ENCODE results near the gene SLC29A2.
A peak's percentile ranks its signal among the peaks of the same experiment; 100 is the strongest.

SLC29A2 gene

DNA sequence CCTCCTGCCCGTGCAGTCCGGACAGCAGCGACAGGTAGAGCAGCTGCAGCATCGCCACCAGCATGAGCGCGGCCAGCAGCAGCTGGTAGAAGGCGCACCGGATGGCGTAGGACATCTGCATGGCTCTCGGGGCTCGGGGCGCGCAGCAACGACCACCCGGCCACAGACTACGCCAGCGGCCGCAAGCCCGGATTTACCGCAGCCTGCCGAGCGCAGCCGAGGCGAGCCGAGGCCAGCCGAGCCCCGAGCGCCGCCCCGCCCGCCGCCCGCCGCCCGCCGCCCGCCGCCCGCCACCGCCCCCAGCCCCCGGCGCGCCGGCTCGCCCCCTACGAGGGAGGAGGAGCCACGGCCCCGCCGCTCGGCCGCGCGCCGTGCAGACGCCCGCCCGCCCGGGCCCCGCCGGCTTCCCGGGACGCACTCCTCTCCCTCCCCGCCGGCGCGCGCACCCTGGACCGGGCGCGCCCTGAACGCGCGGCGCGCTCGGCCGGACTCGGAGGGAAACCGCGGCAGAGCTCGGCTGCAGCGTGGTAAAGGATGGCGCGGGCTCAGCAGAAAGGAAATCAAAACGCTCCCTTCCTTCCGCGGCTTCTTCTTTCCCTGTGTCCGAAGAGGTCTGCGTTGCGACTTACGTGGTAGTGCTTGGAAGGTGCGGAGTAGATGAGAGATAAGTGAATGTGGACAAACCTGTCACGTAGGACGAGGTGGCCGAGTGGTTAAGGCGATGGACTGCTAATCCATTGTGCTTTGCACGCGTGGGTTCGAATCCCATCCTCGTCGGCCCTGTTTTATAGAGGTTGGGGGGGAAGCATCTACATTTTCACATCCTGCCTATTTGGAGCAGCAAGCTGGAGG is 23.9 kb downstream of the SLC29A2 start, which contains the start of gene B4GAT1:
B4GAT1 (minus strand) TSS at position 205 of the 852 bp plus-strand sequence; CDS start at position 121, 84 bp downstream.
- DNase-seq (ENCODE audit: low read depth): peak; percentile 63

DNA sequence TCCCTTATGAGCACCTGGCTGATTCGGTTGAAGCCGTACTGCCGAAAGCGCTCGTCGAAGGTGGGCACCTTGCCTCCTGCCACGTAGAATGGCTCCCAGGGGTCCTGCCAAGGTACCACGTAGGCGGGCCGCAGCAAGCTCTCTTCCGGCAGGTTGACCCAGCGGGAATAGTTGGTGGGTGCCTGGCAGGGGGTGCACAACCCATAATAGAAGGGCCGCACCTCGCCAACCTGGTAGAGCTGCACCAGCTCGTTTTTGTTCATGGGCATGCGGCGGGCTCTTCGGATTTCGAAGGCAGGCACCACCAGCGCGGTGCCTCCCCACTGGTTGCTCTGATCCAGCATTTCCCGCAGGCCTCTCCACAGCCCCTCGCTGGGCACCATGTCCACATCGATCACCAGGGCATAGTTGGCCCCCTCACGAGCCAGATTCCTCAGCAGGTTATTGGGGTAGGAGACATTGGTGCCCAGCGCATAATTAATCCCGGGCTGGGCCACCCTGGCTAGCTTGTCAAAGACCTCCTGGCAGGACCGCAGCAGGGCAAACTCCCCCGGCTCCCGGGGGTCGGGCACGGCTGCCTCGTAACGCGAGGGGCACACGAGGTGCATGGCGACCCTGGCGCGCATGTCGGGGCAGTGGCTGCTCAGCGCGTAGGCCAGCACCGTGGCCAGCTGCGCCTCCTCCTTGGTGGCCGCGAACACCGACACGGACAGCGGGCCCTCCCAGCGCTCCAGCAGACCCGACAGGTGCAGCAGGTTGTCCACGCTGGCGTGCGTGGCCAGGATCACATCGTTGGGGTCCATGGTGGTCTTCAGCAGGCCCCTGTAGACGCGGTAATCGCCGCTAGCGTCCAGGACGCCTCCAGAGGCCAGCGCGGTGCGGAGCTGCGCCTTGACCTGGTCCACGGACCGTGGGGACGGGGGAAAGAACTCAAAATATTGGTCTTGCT is 24.8 kb downstream of the SLC29A2 start:
- no peak for DNase-seq (ENCODE audit: low read depth)

DNA sequence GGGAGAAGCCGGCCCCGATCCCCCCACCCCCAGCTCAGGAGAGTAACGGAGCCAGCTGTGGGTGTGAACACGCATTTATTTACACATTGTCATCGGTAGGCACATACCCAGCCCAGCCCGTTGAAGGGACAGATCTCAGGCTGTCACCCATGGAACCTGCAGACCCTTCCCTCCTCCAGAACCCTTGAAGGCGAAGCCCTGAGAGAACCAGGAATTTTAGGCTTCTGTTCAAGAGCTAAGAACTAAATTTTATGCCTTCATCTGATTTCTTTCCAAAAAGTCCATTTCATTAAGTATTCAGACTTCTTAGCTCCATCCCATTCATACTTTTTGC is 26.3 kb downstream of the SLC29A2 start:
- DNase-seq (ENCODE audit: low read depth): no peak

DNA sequence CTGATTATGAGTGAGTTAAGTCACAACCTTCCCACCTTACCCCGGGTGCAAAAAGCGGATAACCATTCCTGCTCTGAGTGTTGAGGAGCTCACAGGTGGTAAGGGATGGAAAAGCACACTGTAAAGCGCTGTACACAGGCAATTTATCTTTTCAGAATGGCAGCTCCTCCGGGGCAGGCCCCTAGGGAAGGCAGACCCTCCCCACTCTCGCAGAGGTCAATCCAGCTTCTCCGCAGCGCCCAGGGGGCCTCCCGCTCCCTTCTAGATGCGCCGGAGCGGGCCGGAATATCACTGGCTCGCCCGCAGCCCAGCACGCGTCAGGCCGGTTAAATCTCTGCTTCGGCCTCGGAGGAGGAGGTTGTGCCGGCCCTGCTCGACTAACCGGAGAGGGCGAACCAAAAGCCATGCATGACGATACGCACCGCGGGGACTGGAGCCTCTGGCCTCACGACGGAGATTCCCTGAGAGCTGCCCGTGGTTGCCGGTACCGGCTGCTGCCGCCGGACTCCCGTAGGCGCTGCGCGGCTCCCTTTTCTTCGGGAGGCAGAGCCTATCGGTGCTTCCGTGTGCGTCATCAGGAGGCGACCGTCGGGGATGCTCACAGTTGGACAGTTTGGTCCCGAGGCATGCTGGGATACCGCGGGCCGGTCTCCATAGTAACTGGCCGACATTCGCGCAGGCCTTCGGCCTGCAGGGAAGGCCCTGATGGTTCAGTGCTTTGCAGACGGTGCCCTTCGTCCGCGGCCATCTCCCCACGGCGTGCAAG is 26.8 kb downstream of the SLC29A2 start, which contains the start of gene BRMS1:
BRMS1 (minus strand) TSS at position 555 of the 766 bp plus-strand sequence. CDS start 2,870 bp downstream, outside the sequence.
- DNase-seq (ENCODE audit: low read depth): peak; percentile 97

DNA sequence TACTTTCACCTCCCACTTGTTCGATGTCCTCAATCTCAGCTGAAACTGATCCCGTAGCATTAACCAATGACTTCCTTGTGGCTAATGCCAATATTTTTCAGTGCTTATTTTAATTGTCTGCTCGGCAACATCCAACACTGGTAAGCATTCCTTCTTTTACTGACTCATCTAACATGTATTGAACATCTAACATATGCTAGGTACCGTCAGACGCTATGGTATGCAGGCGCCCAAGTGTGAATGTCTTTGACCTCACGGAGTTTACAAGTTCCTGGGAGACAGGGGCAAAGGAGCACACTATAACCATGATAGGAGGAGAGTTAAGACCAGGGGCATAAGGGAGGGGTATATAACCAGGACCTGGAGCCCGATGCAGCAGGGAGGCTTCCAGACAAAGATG is 28.4 kb downstream of the SLC29A2 start:
- no peak for DNase-seq (ENCODE audit: low read depth)

DNA sequence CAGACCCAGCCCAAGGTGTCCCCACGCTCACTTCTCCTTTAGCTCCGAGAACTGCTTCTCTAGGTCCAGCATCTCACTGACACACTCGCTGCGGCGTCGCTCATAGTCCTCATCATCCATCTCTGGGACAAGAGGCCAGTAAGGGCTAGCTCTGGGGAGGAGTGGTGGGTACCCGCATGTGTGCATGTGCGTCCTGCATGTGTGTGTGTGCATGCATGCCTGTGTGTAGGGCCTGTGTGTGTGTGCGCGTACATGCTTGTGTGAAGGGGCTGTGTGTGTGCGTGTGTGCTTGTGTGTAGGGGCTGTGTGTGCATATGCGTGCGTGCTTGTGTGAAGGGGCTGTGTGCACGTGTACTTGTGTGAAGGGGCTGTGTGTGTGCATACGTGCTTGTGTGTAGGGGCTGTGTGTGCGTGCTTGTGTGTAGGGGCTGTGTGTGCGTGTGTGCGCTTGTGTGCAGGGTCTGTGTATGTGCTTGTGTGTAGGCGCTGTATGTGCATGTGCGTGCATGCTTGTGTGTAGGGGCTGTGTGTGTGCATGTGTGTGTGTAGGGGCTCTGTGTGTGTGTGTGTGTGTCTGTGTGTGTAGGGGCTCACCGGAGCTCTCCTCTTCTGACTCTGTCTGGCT is 29.9 kb downstream of the SLC29A2 start:
- DNase-seq (ENCODE audit: low read depth): no peak

DNA sequence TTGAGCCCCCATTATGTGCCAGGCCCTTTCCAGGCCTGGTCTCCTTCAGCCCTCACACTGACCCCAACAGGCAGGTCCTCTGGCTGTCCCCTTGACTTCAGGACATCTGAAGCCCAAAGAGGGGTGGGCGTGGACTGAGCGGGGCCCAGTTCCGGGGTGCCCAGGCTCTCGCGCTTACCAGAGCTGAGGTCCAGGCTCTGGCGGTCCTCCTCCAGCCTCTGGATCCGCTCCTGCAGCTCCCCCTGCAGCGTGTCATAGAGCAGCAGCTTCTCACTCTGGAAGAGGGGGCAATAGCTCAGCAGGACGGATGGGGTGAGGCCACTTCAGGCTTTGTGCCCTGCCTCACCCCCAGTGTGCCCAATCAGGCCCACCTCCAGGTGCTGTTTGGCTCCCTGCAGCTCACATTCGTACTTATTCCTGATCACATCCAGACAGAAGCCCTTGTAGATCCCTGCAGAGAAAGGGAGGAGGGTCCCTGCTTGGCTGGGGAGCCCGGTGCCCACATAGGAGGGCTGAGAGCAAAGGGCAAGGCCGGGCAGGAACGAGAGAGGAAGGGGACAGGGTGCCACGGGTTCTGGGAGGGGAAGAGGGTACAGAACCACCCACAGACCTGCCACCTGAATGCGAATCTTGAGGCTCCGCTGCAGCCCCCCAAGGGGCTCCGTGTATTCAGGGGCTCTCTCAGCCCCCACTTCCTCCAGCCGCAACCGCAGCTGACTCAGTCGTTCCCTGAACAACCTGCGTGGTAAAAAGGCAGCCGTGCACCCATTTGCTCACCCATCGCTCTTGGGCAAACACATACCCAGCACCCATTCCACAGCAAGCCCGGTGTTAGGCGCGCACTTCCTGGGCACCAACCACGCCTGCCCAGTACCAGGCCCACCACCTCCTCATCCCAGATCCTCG is 30.7 kb downstream of the SLC29A2 start:
- no peak for DNase-seq (ENCODE audit: low read depth)

DNA sequence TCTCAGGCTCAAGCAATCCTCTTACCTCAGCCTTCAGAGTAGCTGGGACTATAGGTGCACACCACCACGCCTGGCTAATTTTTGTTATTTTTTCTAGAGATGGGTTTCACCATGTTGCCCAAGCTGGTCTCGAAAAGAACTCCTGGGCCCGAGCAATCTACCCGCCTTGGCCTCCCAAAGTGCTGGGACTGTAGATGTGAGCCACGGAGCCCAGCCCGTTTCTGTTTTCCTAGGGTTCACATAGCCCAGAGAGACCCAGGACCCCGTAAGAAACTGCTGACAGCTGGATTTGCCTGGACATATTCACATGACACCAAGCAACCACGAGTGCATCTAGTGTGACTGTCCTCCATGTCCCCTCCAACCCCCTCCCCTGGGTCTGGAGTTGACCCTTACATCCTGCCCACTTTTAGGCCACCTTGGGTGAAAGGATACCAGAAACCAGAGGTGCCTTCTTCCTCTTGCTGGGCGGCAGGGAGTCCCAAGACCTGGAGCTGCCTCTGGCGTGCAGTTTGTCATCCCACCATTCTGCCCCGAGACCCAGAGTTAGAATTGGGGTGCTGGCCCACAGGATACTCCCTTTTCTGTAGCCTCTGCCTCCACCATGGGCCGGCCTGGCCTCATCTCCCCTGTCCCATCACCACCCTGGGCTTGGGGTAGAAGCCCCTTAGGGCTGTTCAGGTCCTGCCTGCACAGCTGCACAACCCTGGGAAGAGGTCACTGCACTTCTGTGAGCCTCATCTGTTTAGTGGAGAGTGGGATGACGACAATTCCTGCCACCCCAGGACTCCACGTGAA is 31.7 kb downstream of the SLC29A2 start:
- DNase-seq (ENCODE audit: low read depth): no peak

DNA sequence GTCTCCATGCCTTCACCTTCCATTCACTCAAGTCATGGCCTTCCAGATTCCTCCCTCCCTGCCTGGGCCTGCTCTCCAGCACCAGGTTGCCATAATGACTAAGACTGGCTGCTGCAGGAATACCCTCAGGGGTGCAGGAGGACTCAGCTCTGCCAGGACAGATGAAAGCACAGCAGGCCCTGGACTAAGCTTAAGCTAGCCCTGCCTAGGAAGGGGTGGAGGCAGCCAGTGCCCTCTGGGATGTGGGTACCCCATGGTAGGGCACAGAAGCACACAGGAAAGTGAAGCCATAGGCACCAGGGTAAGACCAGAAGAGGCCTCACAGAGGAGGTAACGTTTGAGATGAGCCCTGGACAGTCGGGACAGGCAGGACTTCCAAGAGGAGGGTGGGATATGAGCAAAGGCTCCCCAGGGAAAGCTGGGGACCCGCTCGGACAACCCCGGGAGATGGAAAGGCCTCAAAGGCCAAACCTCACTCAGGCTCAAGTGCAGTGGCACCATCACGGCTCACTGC is 32.3 kb downstream of the SLC29A2 start:
- no peak for DNase-seq (ENCODE audit: low read depth)

DNA sequence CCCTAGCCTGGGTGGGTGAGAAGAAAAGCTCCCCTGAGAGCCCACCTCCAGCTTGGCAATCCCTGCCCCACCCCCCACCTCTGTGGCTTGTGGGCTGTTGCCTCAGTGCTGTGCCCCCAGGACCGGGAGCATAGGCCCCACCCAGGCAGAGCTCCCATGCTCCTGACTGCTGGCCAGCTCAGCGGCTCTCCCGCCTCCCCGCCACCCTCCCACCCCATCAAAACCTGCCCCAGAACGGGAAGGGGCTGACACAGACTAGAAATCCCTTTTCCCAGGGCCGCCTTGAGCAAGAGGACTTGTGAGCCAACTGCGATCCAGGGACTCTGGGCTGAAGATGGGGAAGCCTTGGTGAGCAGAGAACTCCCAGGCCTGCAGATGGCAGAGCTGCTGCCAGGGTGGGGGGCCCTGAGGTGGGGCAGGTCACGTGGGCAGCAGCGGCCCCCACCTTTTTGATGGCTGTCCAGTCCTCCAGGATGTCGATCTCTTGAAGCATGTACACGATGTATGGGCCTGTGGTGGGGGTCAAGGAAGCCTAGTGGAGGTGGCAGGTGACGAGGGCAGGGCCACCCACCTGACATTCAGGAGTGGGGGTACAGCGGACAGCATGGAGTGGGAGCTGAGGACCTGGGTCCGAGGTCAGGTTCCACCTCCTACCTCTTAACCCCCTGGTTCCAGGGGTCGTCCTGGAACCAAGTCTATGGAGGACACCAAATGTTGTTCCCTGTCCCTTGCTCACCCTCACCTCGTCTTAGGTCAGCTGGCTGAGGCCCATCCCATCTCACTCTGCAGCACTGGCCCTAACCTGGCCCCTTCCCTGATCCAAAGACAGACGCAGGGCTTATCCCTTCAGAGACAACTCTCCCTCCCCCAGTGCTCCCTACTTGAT is 33.0 kb downstream of the SLC29A2 start:
- DNase-seq (ENCODE audit: low read depth): no peak

DNA sequence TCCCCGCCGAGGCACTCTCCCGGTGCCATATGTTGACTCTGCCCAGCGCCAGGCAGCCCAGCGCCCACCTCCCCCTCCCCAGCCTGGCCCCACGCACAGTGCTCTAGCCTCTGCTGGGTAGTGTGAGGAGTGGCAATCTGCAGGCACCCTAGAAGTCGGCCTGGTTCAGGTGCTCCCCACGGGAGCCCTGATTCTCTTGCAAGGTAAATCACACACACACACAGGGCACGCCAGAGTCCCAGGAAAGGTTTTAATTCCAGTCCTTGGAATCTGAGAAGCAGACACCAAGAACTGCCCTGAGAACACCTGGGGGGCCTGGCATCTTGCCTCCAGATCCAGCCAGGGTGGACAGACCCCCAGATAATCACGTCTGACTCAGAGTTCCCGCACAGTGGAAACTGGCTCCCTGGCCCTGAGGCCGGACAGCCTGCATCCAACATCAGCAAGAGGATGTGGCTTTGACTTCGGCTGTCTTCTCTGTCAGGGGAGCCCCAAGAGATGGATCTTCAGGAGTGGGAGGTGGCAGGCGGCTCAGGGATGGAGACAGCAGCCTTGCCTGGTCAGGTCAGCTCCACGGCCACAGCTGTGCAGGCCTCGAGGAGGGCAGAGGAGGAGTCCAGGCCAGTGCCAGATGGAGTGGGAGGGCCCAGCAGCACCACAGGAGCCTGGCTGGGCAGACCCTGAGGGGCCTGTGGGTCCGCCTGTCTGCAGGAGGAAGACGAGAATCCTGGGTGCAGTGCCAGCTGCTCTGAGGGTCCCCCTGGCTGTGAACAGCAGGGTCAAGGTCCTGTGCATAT is 34.3 kb downstream of the SLC29A2 start:
- DNase-seq (ENCODE audit: low read depth): no peak

DNA sequence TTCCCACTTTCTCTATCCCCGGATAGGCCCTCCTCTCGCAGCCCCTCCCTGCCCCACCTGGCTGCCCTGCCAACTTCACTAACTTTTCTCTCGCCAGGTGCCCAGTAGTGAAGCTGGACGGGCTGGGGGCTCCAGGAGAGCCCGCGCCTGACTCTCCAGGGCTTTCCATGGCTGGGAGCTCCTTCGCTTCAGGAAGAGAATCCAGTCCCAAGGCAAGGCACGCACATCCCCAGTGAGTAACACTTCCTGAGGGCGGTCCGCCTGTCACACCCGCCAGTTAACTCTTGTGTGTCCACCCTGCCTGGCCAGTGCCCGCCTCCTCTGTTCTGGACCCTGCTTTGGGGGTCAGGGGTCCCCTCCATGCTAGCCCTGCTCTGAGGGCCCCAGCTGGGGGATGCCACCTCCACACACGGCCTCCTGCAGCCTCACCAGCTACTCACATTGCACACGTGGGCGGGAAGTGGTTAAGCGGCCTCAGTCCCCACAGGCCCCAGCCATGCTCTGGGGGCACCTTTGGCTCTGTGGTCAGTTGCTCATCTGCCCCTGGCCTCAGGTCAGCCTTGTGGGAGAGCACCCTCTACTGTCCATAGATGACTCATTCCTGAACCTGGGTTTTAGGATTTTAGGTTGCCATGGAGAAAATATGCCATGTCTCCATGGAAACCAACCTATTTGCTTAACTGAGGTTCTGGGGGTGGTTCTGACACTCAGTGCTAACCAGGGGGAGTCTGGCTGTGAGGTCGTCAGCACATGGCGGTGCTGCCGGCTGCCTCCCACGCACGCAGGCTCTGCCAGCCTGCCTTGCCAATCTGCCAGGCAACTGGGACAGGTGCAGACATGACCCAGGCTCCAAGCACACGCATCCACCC is 35.1 kb downstream of the SLC29A2 start, which contains the start of gene RIN1:
RIN1 (minus strand) TSS at position 201 of the 869 bp plus-strand sequence; CDS start at position 169, 32 bp downstream.
- DNase-seq (ENCODE audit: low read depth): peak; percentile 97

DNA sequence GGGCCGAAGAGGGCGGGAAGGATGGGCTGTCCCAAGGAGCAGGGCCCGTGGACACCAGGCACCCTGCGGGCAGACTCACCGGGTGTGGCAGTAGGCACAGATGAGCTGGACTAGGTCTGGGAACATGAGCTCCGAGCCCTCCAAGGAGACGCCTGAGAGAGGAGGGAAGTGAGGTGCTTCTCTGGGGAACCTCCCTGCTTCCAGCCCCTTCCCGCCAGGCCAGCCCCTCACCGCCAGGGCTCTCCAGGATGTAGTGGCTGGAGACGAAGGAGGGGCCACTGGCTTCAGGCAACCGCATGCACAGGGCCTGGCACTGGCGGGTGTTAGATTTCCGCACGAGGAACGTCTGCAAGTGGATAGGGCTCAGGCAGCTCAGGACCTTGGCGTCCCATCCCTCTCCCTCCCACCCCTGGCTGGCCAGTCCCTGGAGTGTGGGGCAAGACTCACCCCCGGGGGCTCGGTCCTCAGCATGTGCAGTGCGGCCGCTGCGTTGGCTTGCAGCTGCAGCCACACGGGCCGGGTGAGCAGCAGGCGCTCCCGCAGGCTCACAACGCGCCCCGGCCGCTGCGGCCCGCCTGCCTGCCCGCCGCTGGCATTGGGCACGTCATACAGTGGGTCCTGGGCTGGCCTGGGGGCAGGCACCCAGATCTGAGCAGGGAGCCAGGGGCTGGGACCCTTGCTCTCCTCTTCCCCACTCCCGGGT is 35.9 kb downstream of the SLC29A2 start:
- no peak for DNase-seq (ENCODE audit: low read depth)

DNA sequence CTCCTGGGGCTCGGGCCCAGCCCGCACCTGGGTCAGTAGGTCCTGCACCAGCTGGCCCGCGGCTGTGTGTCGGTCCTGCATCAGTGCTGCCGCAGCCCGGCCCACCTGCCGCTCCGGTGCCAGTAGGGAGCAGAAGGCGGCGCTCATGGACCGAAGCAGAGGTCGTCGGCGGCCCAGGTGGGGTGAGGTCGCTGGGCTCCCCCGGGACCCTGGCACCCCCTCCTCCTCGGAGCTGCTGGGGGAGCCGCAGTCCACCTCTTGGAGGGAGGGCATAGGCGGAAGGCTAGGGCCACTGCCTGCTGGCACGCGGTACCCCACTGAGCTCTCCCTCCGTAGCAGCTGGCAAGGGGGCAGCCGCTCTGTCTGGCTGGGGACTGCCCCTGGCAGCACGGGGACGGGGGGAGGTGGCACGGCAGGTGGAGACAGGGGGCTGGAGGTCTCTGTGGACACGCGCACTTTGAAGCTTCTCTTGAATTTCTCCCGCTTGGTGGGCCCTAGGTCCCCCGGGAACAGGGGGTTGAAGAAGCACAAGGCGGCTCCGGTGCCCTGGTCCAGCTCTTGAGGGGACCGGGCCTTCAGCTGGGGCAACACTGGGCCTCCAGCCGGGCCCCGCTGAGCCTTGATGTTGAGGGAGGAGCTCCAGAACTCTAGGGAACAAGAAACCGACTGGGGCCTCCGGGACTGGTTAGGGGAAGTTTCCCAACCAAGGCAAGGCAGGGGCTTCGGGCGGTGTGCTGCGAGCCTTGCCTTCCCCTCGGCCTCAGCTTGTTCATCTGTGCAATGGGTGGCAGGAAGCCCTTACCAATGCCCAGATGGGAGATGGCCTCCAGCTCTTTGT is 36.7 kb downstream of the SLC29A2 start:
- no peak for DNase-seq (ENCODE audit: low read depth)
